Hair follicular keratinocyte (primary cell): ENCODE results near the gene FAM47A. TPM values are rescaled to one million over a fixed set of nuclear protein-coding genes. Genes with fewer than 3 reads are reported as not detected.

Experiments
- total RNA-seq: library from RNA; depleted of rRNA; stranded (reverse); fragments of >200 nt; gene quantifications from 2 replicates; pipeline ENCODE4 v1.2.3, GENCODE V29; 2015

Gene FAM47A
- not detected in 2 replicates for total RNA-seq

GRCh38 chrX:34132028-34132427, at the start of gene FAM47A:
TSS of gene FAM47A (minus strand) at chrX:34132314. CDS start at chrX:34132278, 36 bp downstream.

